Right ventricle myocardium inferior (tissue), 1 donor: ENCODE data around the gene BSN. TPM values are rescaled to one million over a fixed set of nuclear protein-coding genes. Genes with fewer than 3 reads are reported as not detected.

Source experiments
- ATAC-seq: fragments of 200-7000 bp; cut with Tn5 transposase; one replicate; pipeline ENCODE4 v1.9.1; 2020; ENCODE audit warnings: mild to moderate bottlenecking, moderate library complexity
- DNase-seq: peaks from one replicate; pipeline ENCODE4 v3.0.0; 2021; ENCODE audit errors: missing footprints
- intact Hi-C: fragments of 100-400 bp; cut with DNase I; formaldehyde crosslinking; loops from one replicate; pipeline ENCODE4 v1.11.0; 2022
- total RNA-seq: library from RNA; stranded (reverse); fragmentation: NEBNext Ultra II Directional; extraction: Animal tissue kit (Norgen Biotek cat#: 25700); gene quantifications from one replicate; pipeline ENCODE4 v1.2.1, GENCODE V29; 2021
- donor health status: DM: no; HTN: yes; CAD: no; lungs with severe emphysema.

BSN gene
- total RNA-seq, 1 donor from 2014 or later = 0.27 TPM

GRCh38 chr3:49533786-49534519 is 20.3 kb upstream of the BSN start:
- ATAC-seq (no peak), DNase-seq (no peak)
- intact Hi-C loops = no loop called here

- no peak for DNase-seq
- intact Hi-C loops = no loop called here
- ATAC-seq = no peak
These were observed 19.5 kb upstream of the BSN start for GRCh38 chr3:49534581-49535441.

GRCh38 chr3:49535971-49536874 is 18.1 kb upstream of the BSN start:
- intact Hi-C loops = no loop called here
- DNase-seq (no peak), ATAC-seq (no peak)

GRCh38 chr3:49536875-49537533 is 17.3 kb upstream of the BSN start:
- no peak for ATAC-seq
- no peak for DNase-seq
- intact Hi-C loops = no loop called here

GRCh38 chr3:49539659-49540560 is 14.4 kb upstream of the BSN start:
- DNase-seq (peak; percentile 98), ATAC-seq (peak; percentile 99)
- intact Hi-C loops = loop anchor here (1.0 kb wide), 1 partner anchor 131 kb away; no protein-coding TSS in a partner anchor

- no peak for DNase-seq
- ATAC-seq = no peak
- intact Hi-C loops = loop anchor here (5.0 kb wide), 1 partner anchor 95 kb away; no protein-coding TSS in a partner anchor
These were observed 2.2 kb upstream of the BSN start for GRCh38 chr3:49552087-49552486.

- intact Hi-C loops = loop anchor here (5.0 kb wide), 1 partner anchor 94 kb away; no protein-coding TSS in a partner anchor
- ATAC-seq = no peak
- no peak for DNase-seq
These were observed 969 bp upstream of the BSN start for GRCh38 chr3:49553324-49553691.

- intact Hi-C loops = loop anchor here (5.0 kb wide), 1 partner anchor 93 kb away; no protein-coding TSS in a partner anchor
- DNase-seq (no peak), ATAC-seq (peak; percentile 62)
These were observed 472 bp downstream of the BSN start for GRCh38 chr3:49554633-49555265.

GRCh38 chr3:49556500-49557275 is 2.4 kb downstream of the BSN start:
- ATAC-seq (no peak), DNase-seq (no peak)
- intact Hi-C loops = no loop called here

- ATAC-seq (no peak), DNase-seq (no peak)
- intact Hi-C loops = no loop called here
These were observed 8.8 kb downstream of the BSN start for GRCh38 chr3:49563040-49563578.

GRCh38 chr3:49563766-49564165 is 9.5 kb downstream of the BSN start:
- DNase-seq (no peak), ATAC-seq (no peak)
- intact Hi-C loops = no loop called here

- no peak for ATAC-seq
- no peak for DNase-seq
- intact Hi-C loops = no loop called here
These were observed 12.0 kb downstream of the BSN start for GRCh38 chr3:49566312-49566711.

- DNase-seq (no peak), ATAC-seq (no peak)
- intact Hi-C loops = no loop called here
These were observed 13.1 kb downstream of the BSN start for GRCh38 chr3:49567406-49567805.

- ATAC-seq (no peak), DNase-seq (no peak)
- intact Hi-C loops = no loop called here
These were observed 14.7 kb downstream of the BSN start for GRCh38 chr3:49568965-49569364.

GRCh38 chr3:49570028-49570654 is 15.9 kb downstream of the BSN start:
- DNase-seq (no peak), ATAC-seq (no peak)
- intact Hi-C loops = no loop called here

GRCh38 chr3:49582177-49582576 is 27.9 kb downstream of the BSN start:
- ATAC-seq (no peak), DNase-seq (no peak)
- intact Hi-C loops = no loop called here
